Measurements from ENCODE around the gene ATP10A.
A peak's percentile ranks its signal among the peaks of the same experiment; 100 is the strongest.

ATP10A gene

GRCh38 chr15:25715536-25716413, 147.4 kb downstream of the ATP10A start:
- TF ChIP-seq CTCF (IDR thresholded peaks at IDR 0.05), result no peak
- no peak for DNase-seq (ENCODE audit: low spot score)
- peak overlapping the region in 1 of 2 donors; percentile 54 for H3K27ac ChIP-seq
- H3K4me3 ChIP-seq, result no peak overlapping the region

GRCh38 chr15:25714538-25714840, 148.6 kb downstream of the ATP10A start:
- H3K4me3 ChIP-seq, result no peak overlapping the region
- no peak for DNase-seq (ENCODE audit: low spot score)
- H3K27ac ChIP-seq, result no peak overlapping the region
- no peak for TF ChIP-seq CTCF (IDR thresholded peaks at IDR 0.05)

- H3K4me3 ChIP-seq, result no peak overlapping the region
- DNase-seq (ENCODE audit: low spot score), result no peak
- H3K27ac ChIP-seq, result no peak overlapping the region
- no peak for TF ChIP-seq CTCF (IDR thresholded peaks at IDR 0.05)
Measured at GRCh38 chr15:25713736-25714537, 149.2 kb downstream of the ATP10A start.

GRCh38 chr15:25712961-25713355, 150.2 kb downstream of the ATP10A start:
- Histone ChIP-seq H3K4me3 (no peak overlapping the region), H3K27ac (no peak overlapping the region)
- no peak for TF ChIP-seq CTCF (IDR thresholded peaks at IDR 0.05)
- no peak for DNase-seq (ENCODE audit: low spot score)

- no peak for TF ChIP-seq CTCF (IDR thresholded peaks at IDR 0.05)
- Histone ChIP-seq H3K27ac (no peak overlapping the region), H3K4me3 (no peak overlapping the region)
- DNase-seq (ENCODE audit: low spot score), result no peak
Measured at GRCh38 chr15:25712192-25712960, 150.8 kb downstream of the ATP10A start.

- no peak for TF ChIP-seq CTCF (IDR thresholded peaks at IDR 0.05)
- H3K27ac ChIP-seq, result no peak overlapping the region
- H3K4me3 ChIP-seq, result no peak overlapping the region
- DNase-seq (ENCODE audit: low spot score), result no peak
Measured at GRCh38 chr15:25711691-25712090, 151.4 kb downstream of the ATP10A start.
